ENCODE measurements around the gene PRDX3.
A peak's percentile ranks its signal among the peaks of the same experiment; 100 is the strongest.

DNA sequence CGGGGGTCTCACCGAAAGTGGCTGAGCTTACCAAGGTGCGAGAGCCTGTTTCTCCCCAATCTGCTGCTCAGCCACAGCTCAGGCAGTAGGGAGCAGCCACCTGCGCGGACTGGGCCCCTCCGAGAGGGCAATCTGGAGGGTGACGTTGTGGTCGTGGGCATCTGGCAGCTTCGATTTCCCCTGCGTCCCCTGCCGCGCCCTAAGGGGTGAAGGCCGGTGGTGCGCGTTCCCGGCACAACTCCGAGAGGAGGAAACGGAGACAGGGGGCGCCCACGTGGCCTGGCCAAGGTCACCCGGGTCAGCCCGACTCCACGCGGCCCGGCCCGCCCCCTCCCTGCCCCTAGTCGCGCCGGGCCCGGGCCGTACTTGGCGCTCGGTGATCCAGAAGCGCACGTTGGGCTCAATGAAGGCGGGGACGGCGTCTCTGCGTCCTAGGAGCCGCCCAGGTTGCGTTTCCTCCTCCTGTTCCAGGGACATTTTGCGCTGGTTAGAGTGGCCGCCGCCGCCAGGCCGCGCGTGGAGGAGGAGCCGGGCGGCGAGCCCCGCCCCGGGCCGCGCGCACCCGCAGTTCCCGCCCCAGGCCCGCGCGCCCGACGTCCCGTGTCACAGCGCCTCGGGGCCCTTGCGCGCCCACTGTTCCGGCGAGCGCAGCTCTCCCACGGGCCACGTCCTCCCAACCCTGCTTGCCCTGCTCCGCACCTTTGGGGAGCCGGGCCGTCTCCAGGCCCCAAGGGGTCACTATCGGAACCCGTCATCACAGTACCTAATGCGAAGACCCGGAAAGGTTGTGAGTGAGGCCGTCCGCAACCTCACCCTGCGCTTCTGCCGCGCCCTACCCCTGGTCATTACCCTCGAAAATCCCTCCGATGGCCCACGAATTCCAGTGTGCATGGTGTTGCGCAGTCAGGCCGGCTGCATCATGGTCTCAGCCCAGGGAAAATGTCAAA is 13.2 kb downstream of the PRDX3 start, which contains the start of gene SFXN4:
- TF ChIP-seq, protein P1, sequence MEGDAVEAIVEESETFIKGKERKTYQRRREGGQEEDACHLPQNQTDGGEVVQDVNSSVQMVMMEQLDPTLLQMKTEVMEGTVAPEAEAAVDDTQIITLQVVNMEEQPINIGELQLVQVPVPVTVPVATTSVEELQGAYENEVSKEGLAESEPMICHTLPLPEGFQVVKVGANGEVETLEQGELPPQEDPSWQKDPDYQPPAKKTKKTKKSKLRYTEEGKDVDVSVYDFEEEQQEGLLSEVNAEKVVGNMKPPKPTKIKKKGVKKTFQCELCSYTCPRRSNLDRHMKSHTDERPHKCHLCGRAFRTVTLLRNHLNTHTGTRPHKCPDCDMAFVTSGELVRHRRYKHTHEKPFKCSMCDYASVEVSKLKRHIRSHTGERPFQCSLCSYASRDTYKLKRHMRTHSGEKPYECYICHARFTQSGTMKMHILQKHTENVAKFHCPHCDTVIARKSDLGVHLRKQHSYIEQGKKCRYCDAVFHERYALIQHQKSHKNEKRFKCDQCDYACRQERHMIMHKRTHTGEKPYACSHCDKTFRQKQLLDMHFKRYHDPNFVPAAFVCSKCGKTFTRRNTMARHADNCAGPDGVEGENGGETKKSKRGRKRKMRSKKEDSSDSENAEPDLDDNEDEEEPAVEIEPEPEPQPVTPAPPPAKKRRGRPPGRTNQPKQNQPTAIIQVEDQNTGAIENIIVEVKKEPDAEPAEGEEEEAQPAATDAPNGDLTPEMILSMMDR (IDR thresholded peaks at IDR 0.05), result peak in 1 of 3 experiments; percentile 10
- no peak for TF ChIP-seq POLR2A (IDR thresholded peaks at IDR 0.05)

All from testis (tissue), 2 donors.